ENCODE measurements around the gene BRINP2.

The BRINP2 gene

GRCh38 chr1:177223359-177223758 lies 52.6 kb downstream of the BRINP2 start:
- DNase-seq (ENCODE audit: low read depth in 2 of 2, low spot score in 1 of 2): no peak

GRCh38 chr1:177227978-177228692 lies 57.4 kb downstream of the BRINP2 start:
- DNase-seq (ENCODE audit: low read depth in 2 of 2, low spot score in 1 of 2): no peak

- DNase-seq (ENCODE audit: low read depth in 2 of 2, low spot score in 1 of 2): no peak
Observed at GRCh38 chr1:177228693-177229065, 57.9 kb downstream of the BRINP2 start.

GRCh38 chr1:177229781-177230180 lies 59.0 kb downstream of the BRINP2 start:
- no peak for DNase-seq (ENCODE audit: low read depth in 2 of 2, low spot score in 1 of 2)

- DNase-seq (ENCODE audit: low read depth in 2 of 2, low spot score in 1 of 2): no peak
Observed at GRCh38 chr1:177230228-177231016, 59.7 kb downstream of the BRINP2 start.

- DNase-seq (ENCODE audit: low read depth in 2 of 2, low spot score in 1 of 2): no peak
Observed at GRCh38 chr1:177235350-177235749, 64.6 kb downstream of the BRINP2 start.

- DNase-seq (ENCODE audit: low read depth in 2 of 2, low spot score in 1 of 2): no peak
Observed at GRCh38 chr1:177236962-177237361, 66.2 kb downstream of the BRINP2 start.

- no peak for DNase-seq (ENCODE audit: low read depth in 2 of 2, low spot score in 1 of 2)
Observed at GRCh38 chr1:177238967-177239366, 68.2 kb downstream of the BRINP2 start.

- DNase-seq (ENCODE audit: low read depth in 2 of 2, low spot score in 1 of 2): no peak
Observed at GRCh38 chr1:177239792-177240191, 69.0 kb downstream of the BRINP2 start.

- DNase-seq (ENCODE audit: low read depth in 2 of 2, low spot score in 1 of 2): no peak
Observed at GRCh38 chr1:177243773-177244172, 73.0 kb downstream of the BRINP2 start.

- DNase-seq (ENCODE audit: low read depth in 2 of 2, low spot score in 1 of 2): no peak
Observed at GRCh38 chr1:177246710-177247580, 76.2 kb downstream of the BRINP2 start.

- DNase-seq (ENCODE audit: low read depth in 2 of 2, low spot score in 1 of 2): no peak
Observed at GRCh38 chr1:177247623-177248176, 76.9 kb downstream of the BRINP2 start.

- no peak for DNase-seq (ENCODE audit: low read depth in 2 of 2, low spot score in 1 of 2)
Observed at GRCh38 chr1:177248258-177248657, 77.5 kb downstream of the BRINP2 start.

- no peak for DNase-seq (ENCODE audit: low read depth in 2 of 2, low spot score in 1 of 2)
Observed at GRCh38 chr1:177249231-177249630, 78.5 kb downstream of the BRINP2 start.

GRCh38 chr1:177252877-177253276 lies 82.1 kb downstream of the BRINP2 start:
- no peak for DNase-seq (ENCODE audit: low read depth in 2 of 2, low spot score in 1 of 2)

- DNase-seq (ENCODE audit: low read depth in 2 of 2, low spot score in 1 of 2): no peak
Observed at GRCh38 chr1:177255411-177255810, 84.7 kb downstream of the BRINP2 start.

GRCh38 chr1:177256153-177257075 lies 85.7 kb downstream of the BRINP2 start:
- DNase-seq (ENCODE audit: low read depth in 2 of 2, low spot score in 1 of 2): no peak

- DNase-seq (ENCODE audit: low read depth in 2 of 2, low spot score in 1 of 2): no peak
Observed at GRCh38 chr1:177257128-177257527, 86.4 kb downstream of the BRINP2 start.

GRCh38 chr1:177257576-177257975 lies 86.8 kb downstream of the BRINP2 start:
- no peak for DNase-seq (ENCODE audit: low read depth in 2 of 2, low spot score in 1 of 2)

- no peak for DNase-seq (ENCODE audit: low read depth in 2 of 2, low spot score in 1 of 2)
Observed at GRCh38 chr1:177270863-177271262, 100.1 kb downstream of the BRINP2 start.
